NCI-H2107 (cell line): ENCODE measurements around the gene ELMOD1.

ENCODE experiments used
- DNase-seq: peaks from one replicate; lab custom pipeline; 2025; lab: John Stamatoyannopoulos, UW

The ELMOD1 gene

GRCh38 chr11:107583629-107584195, 7.2 kb upstream of the ELMOD1 start:
- DNase-seq, result no peak

GRCh38 chr11:107587306-107587979, 3.5 kb upstream of the ELMOD1 start:
- no peak for DNase-seq

GRCh38 chr11:107591378-107592230, 657 bp downstream of the ELMOD1 start:
- no peak for DNase-seq

GRCh38 chr11:107592231-107592590, 1.3 kb downstream of the ELMOD1 start:
- DNase-seq, result no peak

GRCh38 chr11:107592813-107593212, 1.9 kb downstream of the ELMOD1 start:
- DNase-seq, result no peak

- DNase-seq, result no peak
These were observed 3.0 kb downstream of the ELMOD1 start for GRCh38 chr11:107593951-107594350.

- no peak for DNase-seq
These were observed 3.8 kb downstream of the ELMOD1 start for GRCh38 chr11:107594736-107595135.

GRCh38 chr11:107598225-107599139, 7.5 kb downstream of the ELMOD1 start:
- no peak for DNase-seq

- no peak for DNase-seq
These were observed 14.4 kb downstream of the ELMOD1 start for GRCh38 chr11:107605061-107606006.

GRCh38 chr11:107606141-107606540, 15.2 kb downstream of the ELMOD1 start:
- no peak for DNase-seq

- DNase-seq, result no peak
These were observed 17.9 kb downstream of the ELMOD1 start for GRCh38 chr11:107608809-107609208.

- DNase-seq, result no peak
These were observed 18.7 kb downstream of the ELMOD1 start for GRCh38 chr11:107609400-107610218.

- DNase-seq, result no peak
These were observed 21.5 kb downstream of the ELMOD1 start for GRCh38 chr11:107612445-107612844.

GRCh38 chr11:107619926-107620325, 29.0 kb downstream of the ELMOD1 start:
- DNase-seq, result no peak

- DNase-seq, result no peak
These were observed 30.1 kb downstream of the ELMOD1 start for GRCh38 chr11:107621081-107621480.

- DNase-seq, result no peak
These were observed 32.2 kb downstream of the ELMOD1 start for GRCh38 chr11:107623183-107623582.

- no peak for DNase-seq
These were observed 34.2 kb downstream of the ELMOD1 start for GRCh38 chr11:107624983-107625684.

GRCh38 chr11:107625685-107625989, 34.7 kb downstream of the ELMOD1 start:
- no peak for DNase-seq

- no peak for DNase-seq
These were observed 40.1 kb downstream of the ELMOD1 start for GRCh38 chr11:107631043-107631442.

- DNase-seq, result no peak
These were observed 41.0 kb downstream of the ELMOD1 start for GRCh38 chr11:107631931-107632330.
